GM12878 (cell line): ENCODE data around the gene TTLL8. TPM values are rescaled to one million over a fixed set of nuclear protein-coding genes. Genes with fewer than 3 reads are reported as not detected.

Source experiments
- ATAC-seq: fragments of 200-7000 bp; cut with Tn5 transposase; 3 replicates; pipeline ENCODE4 v1.9.1; 2020; ENCODE audit warnings: mild to moderate bottlenecking, moderate library complexity
- BruUV-seq: library from RNA; stranded (reverse); fragments of 400-500 nt; replicated peaks from 2 replicates; lab custom pipeline; 2021; lab: Mats Ljungman, UMichigan
- CTCF ChIA-PET: fragments of 300-600 bp; sonication (Branson Sonifier 250); formaldehyde crosslinking; extraction: SDS; loops from one replicate; lab custom pipeline; 2021; ENCODE audit warnings: inconsistent platforms; lab: Yijun Ruan, JAX
- POLR2A ChIA-PET: fragments of 350-600 bp; formaldehyde crosslinking; extraction: SDS; loops from one replicate; lab custom pipeline; 2021; ENCODE audit warnings: inconsistent platforms; lab: Charles Lee
- RAD21 ChIA-PET: fragments of 300-600 bp; sonication (Branson Sonifier 250); formaldehyde crosslinking; loops from one replicate; lab custom pipeline; 2023; ENCODE audit warnings: antibody characterized with exemption; ENCODE audit not compliant: unreplicated experiment; lab: Charles Lee
- SMC1A ChIA-PET: fragments of 300-600 bp; sonication (Branson Sonifier 250); formaldehyde crosslinking; loops from one replicate; lab custom pipeline; 2023; ENCODE audit not compliant: unreplicated experiment, uncharacterized antibody; lab: Charles Lee
- DNase-seq: peaks from one replicate; pipeline ENCODE4 v3.0.0-alpha.2; 2011; ENCODE audit warnings: low read depth, low spot score
- FAIRE-seq: peaks from 3 replicates; lab custom pipeline; 2011; peaks lifted over from hg19 to GRCh38; lab: Jason Lieb, UNC
- H2AFZ ChIP-seq: 2 replicates; pipeline ENCODE4 v1.6.0; 2011; ENCODE audit warnings: low read depth, low read length, control low read depth; ENCODE audit not compliant: control insufficient read depth
- H3K27ac ChIP-seq: 2 replicates; pipeline ENCODE4 v1.5.1; 2011; ENCODE audit warnings: control low read depth; ENCODE audit not compliant: control insufficient read depth, insufficient read depth
- H3K27me3 ChIP-seq, 2 experiments: replicated peaks in 1 of 2; 2 replicates each; pipeline versions ENCODE4 v1.6.0 to v1.6.1; 2011; ENCODE audit warnings: low read length in 1 of 2; ENCODE audit not compliant: control insufficient read depth in 2 of 2, insufficient read depth in 2 of 2
- H3K36me3 ChIP-seq, 2 experiments: 2 replicates each; pipeline ENCODE4 v1.5.1; 2011; ENCODE audit warnings: low read length in 1 of 2; ENCODE audit not compliant: control insufficient read depth in 2 of 2, insufficient read depth in 2 of 2
- H3K4me1 ChIP-seq: 2 replicates; pipeline ENCODE4 v1.6.1; 2011; ENCODE audit warnings: mild to moderate bottlenecking, low read length, moderate library complexity, mixed read lengths; ENCODE audit not compliant: control insufficient read depth, insufficient read depth
- H3K4me2 ChIP-seq: 2 replicates; pipeline ENCODE4 v1.6.0; 2011; ENCODE audit warnings: control low read depth; ENCODE audit not compliant: control insufficient read depth, insufficient read depth
- H3K4me3 ChIP-seq: fragments of 200-600 bp; sonication (generic); 2 replicates; pipeline ENCODE4 v1.5.1; 2016
- H3K79me2 ChIP-seq: 2 replicates; pipeline ENCODE4 v1.6.0; 2011; ENCODE audit warnings: low read length; ENCODE audit not compliant: control insufficient read depth, insufficient read depth
- H3K9ac ChIP-seq: 2 replicates; pipeline ENCODE4 v1.8.0; 2011; ENCODE audit warnings: low read length, control low read depth, mixed read lengths; ENCODE audit not compliant: control insufficient read depth, insufficient read depth
- H3K9me3 ChIP-seq: replicated peaks from 3 replicates; pipeline ENCODE4 v1.5.1; 2011; ENCODE audit warnings: mild to moderate bottlenecking, low read length; ENCODE audit not compliant: control insufficient read depth, insufficient read depth
- H4K20me1 ChIP-seq: 2 replicates; pipeline ENCODE4 v1.6.0; 2011; ENCODE audit not compliant: control insufficient read depth, insufficient read depth
- POLR2A ChIP-seq: IDR thresholded peaks from 2 replicates; pipeline ENCODE4 v1.6.1; 2011; ENCODE audit warnings: low read depth, mild to moderate bottlenecking, low read length
- POLR2AphosphoS5 ChIP-seq: IDR thresholded peaks from 2 replicates; pipeline ENCODE4 v1.6.1; 2011; ENCODE audit warnings: mild to moderate bottlenecking, low read length, inconsistent platforms
- WGBS: methylation state at CpG from one replicate; pipeline ENCODE4 v1.1.6; 2016; ENCODE audit warnings: low lambda C conversion rate; ENCODE audit not compliant: insufficient replicate concordance, insufficient coverage; ENCODE audit errors: missing lambda C conversion rate; 5-methylcytosine and 5-hydroxymethylcytosine counted together
- in situ Hi-C: fragments of 300-500 bp; cut with MboI; formaldehyde crosslinking; loops from 9 replicates; pipeline ENCODE4 v1.14.3; 2018; ENCODE audit warnings: mixed read lengths
- intact Hi-C: fragments of 100-400 bp; cut with micrococcal nuclease; formaldehyde crosslinking; loops from one replicate; pipeline ENCODE4 v1.14.2; 2022; ENCODE audit not compliant: unreplicated experiment
- polyA plus RNA-seq, 11 experiments: library from polyadenylated mRNA; depleted of rRNA in 4 of 11; unstranded in 6 of 11; stranded (reverse) in 5 of 11; fragments of >200 nt; fragmentation: Nextera tagmentation in 4 of 11; fragmentation: Illumina TruSeq in 1 of 11; extraction: Ambion mirVana in 4 of 11; extraction: Trizol in 1 of 11; gene quantifications; 1 replicate in 1 of 11; 2 replicates in 10 of 11; pipeline versions ENCODE4 v1.2.1 to v1.2.3, GENCODE V29; 2011 to 2016; ENCODE audit warnings: inconsistent platforms in 2 of 11, missing spikeins in 2 of 11, low read depth in 1 of 11
- total RNA-seq, 4 experiments: library from RNA; depleted of rRNA in 3 of 4; stranded (reverse); fragments of >200 nt in 3 of 4; fragmentation: Illumina TruSeq in 1 of 4; extraction: Trizol in 1 of 4; gene quantifications; 2 replicates each; pipeline versions ENCODE4 v1.2.1 to v1.2.3, GENCODE V29; 2013 to 2021
- TF ChIP-seq, protein P1 (sequence below): fragments of 450-650 bp; IDR thresholded peaks from 2 replicates; pipeline ENCODE4 v1.6.1; 2017; ENCODE audit warnings: borderline replicate concordance

The TTLL8 gene
- total and polyA plus RNA-seq, 10 of the 15 experiments (the other 5 are each of a cell fraction or from before 2014, with no cell fraction given), result not detected

DNA sequence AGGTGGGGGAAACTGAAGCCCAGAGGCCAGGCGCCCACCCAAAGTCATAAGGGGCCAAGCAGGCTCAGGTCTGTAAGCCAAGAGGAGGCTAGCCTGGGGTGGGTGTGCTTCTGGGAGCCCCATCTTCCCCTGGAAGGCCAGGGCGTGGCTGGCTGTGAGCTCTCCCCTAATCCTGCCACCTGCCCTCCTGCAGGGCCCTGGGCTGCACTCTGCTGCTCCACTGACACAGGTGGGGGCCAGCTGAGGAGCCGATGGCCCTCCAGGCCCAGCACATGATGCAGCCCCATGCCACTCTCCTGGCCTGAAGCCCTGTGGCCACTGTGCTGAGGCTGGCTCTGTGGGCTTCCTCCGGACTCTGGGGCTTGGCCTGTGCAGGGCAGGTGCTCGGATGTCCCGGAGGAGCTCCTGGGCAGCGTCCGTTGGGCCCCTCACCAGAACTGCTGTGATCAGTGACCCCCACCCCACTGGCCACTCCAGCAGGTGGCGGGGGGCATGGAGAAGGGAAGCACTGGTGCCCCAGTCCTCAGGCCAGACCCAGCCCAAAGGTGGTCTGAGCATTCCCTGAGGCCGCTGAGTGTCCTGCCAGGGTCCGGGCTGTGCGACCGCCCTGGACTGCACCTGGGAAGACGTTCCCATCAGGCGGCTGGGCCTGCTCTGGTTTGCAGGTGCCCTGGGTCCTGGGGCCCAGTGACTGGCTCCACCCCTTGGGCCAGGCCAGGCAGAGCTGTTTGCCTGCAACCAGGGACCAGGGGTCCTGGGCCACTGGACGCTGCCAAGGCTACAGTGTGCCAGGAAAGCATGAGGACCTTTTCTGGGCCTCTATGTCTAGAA, 89.1 kb downstream of the TTLL8 start:
- 91% methylated on average over 15 of the region's 16 CpGs for WGBS
- no peak overlapping the region for H3K27ac ChIP-seq
- intact Hi-C loops (no loop called here), in situ Hi-C loops (loop anchor here (10.0 kb wide), 1 partner anchor 566 kb away; the partner anchor contains the start of gene TYMP)
- CTCF ChIA-PET, result interaction anchor here (2.6 kb wide), 1 partner anchor 38 kb away, joined by 15 read pairs; no protein-coding TSS in a partner anchor
- SMC1A ChIA-PET, result no interaction called here
- no peak overlapping the region for H2AFZ ChIP-seq
- RAD21 ChIA-PET, result interaction anchor here (1.5 to 1.6 kb wide), 2 partner anchors 38 to 202 kb away, joined by 4 to 6 read pairs; no protein-coding TSS in a partner anchor
- 0 out of 2 replicates have a peak, but pooled peaks cover 2% of the 10 kb centered on the region for H4K20me1 ChIP-seq
- POLR2A ChIA-PET, result interaction anchor here (0.5 kb wide), 1 partner anchor 9 kb away, joined by 3 read pairs; the partner anchor contains the start of gene PIM3
- H3K36me3 ChIP-seq, result peaks cover 8 to 9% of the 10 kb centered on the region in 2 experiments; a peak in 3 of 4 replicates
- H3K4me1 ChIP-seq, result peaks cover 37% of the 10 kb centered on the region
- no peak overlapping the region for H3K9ac ChIP-seq
- TF ChIP-seq POLR2AphosphoS5 (peak; percentile 25; the same call in 1 of the 2 replicates), POLR2A (peak; percentile 55)
- TF ChIP-seq, protein P1, sequence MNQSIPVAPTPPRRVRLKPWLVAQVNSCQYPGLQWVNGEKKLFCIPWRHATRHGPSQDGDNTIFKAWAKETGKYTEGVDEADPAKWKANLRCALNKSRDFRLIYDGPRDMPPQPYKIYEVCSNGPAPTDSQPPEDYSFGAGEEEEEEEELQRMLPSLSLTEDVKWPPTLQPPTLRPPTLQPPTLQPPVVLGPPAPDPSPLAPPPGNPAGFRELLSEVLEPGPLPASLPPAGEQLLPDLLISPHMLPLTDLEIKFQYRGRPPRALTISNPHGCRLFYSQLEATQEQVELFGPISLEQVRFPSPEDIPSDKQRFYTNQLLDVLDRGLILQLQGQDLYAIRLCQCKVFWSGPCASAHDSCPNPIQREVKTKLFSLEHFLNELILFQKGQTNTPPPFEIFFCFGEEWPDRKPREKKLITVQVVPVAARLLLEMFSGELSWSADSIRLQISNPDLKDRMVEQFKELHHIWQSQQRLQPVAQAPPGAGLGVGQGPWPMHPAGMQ, result no peak
- no peak overlapping the region for H3K4me2 ChIP-seq
- DNase-seq (no peak), ATAC-seq (no peak), FAIRE-seq (no peak)
- no peaks in the 10 kb centered on the region for H3K27me3 ChIP-seq
- H3K79me2 ChIP-seq, result peaks cover 22% of the 10 kb centered on the region
- BruUV-seq, result no TSS peak
- H3K4me3 ChIP-seq, result no peak overlapping the region
- no peaks in the 10 kb centered on the region for H3K9me3 ChIP-seq

Other genes starting within 250 kb of the TTLL8 start
Only the 7 nearest of the 16 such genes appear.
- gene CRELD2, start 139.7 kb downstream of the TTLL8 start, total RNA-seq (2014; rRNA removed), result 37.9 and 49.5 TPM in 2 replicates
- gene CRELD2, start 139.7 kb downstream of the TTLL8 start, total RNA-seq (2014; rRNA removed; fragmentation: Illumina TruSeq; extraction: Trizol), result 16.1 and 16.5 TPM in 2 replicates
- gene CRELD2, start 139.7 kb downstream of the TTLL8 start, total RNA-seq (2021), result 40.6 and 48.1 TPM in 2 replicates
- 8.4 and 14.0 TPM in 2 replicates for gene CRELD2, start 139.7 kb downstream of the TTLL8 start, polyA plus RNA-seq (2011; rRNA removed)
- 3.2 and 11.9 TPM in 2 replicates for gene CRELD2, start 139.7 kb downstream of the TTLL8 start, polyA plus RNA-seq (2014; fragmentation: Illumina TruSeq; extraction: Trizol)
- gene CRELD2, start 139.7 kb downstream of the TTLL8 start, polyA plus RNA-seq (2014; fragmentation: Nextera tagmentation; extraction: Ambion mirVana), result 10 to 100 TPM in 1 of 2 experiments, 1 to 10 TPM in 1; 9.4 to 15.0 TPM
- 35.7 and 45.0 TPM in 2 replicates for gene CRELD2, start 139.7 kb downstream of the TTLL8 start, polyA plus RNA-seq (2014; rRNA removed)
- 100 to 1,000 TPM in 1 of 2 experiments, 10 to 100 TPM in 1; 97.0 to 111 TPM for gene CRELD2, start 139.7 kb downstream of the TTLL8 start, polyA plus RNA-seq (2016; fragmentation: Nextera tagmentation; extraction: Ambion mirVana)
- 44.7 and 51.8 TPM in 2 replicates for gene PIM3, start 97.5 kb downstream of the TTLL8 start, total RNA-seq (2014; rRNA removed)
- gene PIM3, start 97.5 kb downstream of the TTLL8 start, total RNA-seq (2014; rRNA removed; fragmentation: Illumina TruSeq; extraction: Trizol), result 11.0 and 11.9 TPM in 2 replicates
- 59.5 and 60.8 TPM in 2 replicates for gene PIM3, start 97.5 kb downstream of the TTLL8 start, total RNA-seq (2021)
- gene PIM3, start 97.5 kb downstream of the TTLL8 start, polyA plus RNA-seq (2011; rRNA removed), result 8.6 and 12.4 TPM in 2 replicates
- 2.2 and 6.2 TPM in 2 replicates for gene PIM3, start 97.5 kb downstream of the TTLL8 start, polyA plus RNA-seq (2014; fragmentation: Illumina TruSeq; extraction: Trizol)
- 1 to 10 TPM in 1 of 2 experiments, under 1 TPM in 1; 0.31 to 1.5 TPM for gene PIM3, start 97.5 kb downstream of the TTLL8 start, polyA plus RNA-seq (2014; fragmentation: Nextera tagmentation; extraction: Ambion mirVana)
- gene PIM3, start 97.5 kb downstream of the TTLL8 start, polyA plus RNA-seq (2014; rRNA removed), result 57.0 and 57.8 TPM in 2 replicates
- gene PIM3, start 97.5 kb downstream of the TTLL8 start, polyA plus RNA-seq (2016; fragmentation: Nextera tagmentation; extraction: Ambion mirVana), result 10 to 100 TPM; 12.4 to 34.3 TPM
- not detected in 2 replicates for gene IL17REL, start 45.5 kb downstream of the TTLL8 start, total RNA-seq (2014; rRNA removed)
- not detected in 2 replicates for gene IL17REL, start 45.5 kb downstream of the TTLL8 start, total RNA-seq (2014; rRNA removed; fragmentation: Illumina TruSeq; extraction: Trizol)
- gene IL17REL, start 45.5 kb downstream of the TTLL8 start, total RNA-seq (2021), result not detected in 2 replicates
- 0.03 TPM in 1 of 2 replicates, not detected in the other for gene IL17REL, start 45.5 kb downstream of the TTLL8 start, polyA plus RNA-seq (2011; rRNA removed)
- not detected in 2 replicates for gene IL17REL, start 45.5 kb downstream of the TTLL8 start, polyA plus RNA-seq (2014; fragmentation: Illumina TruSeq; extraction: Trizol)
- gene IL17REL, start 45.5 kb downstream of the TTLL8 start, polyA plus RNA-seq (2014; fragmentation: Nextera tagmentation; extraction: Ambion mirVana), result not detected
- 0.06 TPM in 1 of 2 replicates, not detected in the other for gene IL17REL, start 45.5 kb downstream of the TTLL8 start, polyA plus RNA-seq (2014; rRNA removed)
- not detected for gene IL17REL, start 45.5 kb downstream of the TTLL8 start, polyA plus RNA-seq (2016; fragmentation: Nextera tagmentation; extraction: Ambion mirVana)
- gene MLC1, start 27.1 kb upstream of the TTLL8 start, total RNA-seq (2014; rRNA removed), result not detected in 2 replicates
- gene MLC1, start 27.1 kb upstream of the TTLL8 start, total RNA-seq (2014; rRNA removed; fragmentation: Illumina TruSeq; extraction: Trizol), result not detected in 2 replicates
- not detected in 2 replicates for gene MLC1, start 27.1 kb upstream of the TTLL8 start, total RNA-seq (2021)
- gene MLC1, start 27.1 kb upstream of the TTLL8 start, polyA plus RNA-seq (2011; rRNA removed), result 0.07 TPM in 1 of 2 replicates, not detected in the other
- 0.03 TPM in 1 of 2 replicates, not detected in the other for gene MLC1, start 27.1 kb upstream of the TTLL8 start, polyA plus RNA-seq (2014; fragmentation: Illumina TruSeq; extraction: Trizol)
- not detected for gene MLC1, start 27.1 kb upstream of the TTLL8 start, polyA plus RNA-seq (2014; fragmentation: Nextera tagmentation; extraction: Ambion mirVana)
- not detected in 2 replicates for gene MLC1, start 27.1 kb upstream of the TTLL8 start, polyA plus RNA-seq (2014; rRNA removed)
- gene MLC1, start 27.1 kb upstream of the TTLL8 start, polyA plus RNA-seq (2016; fragmentation: Nextera tagmentation; extraction: Ambion mirVana), result under 1 TPM in 1 of 2 experiments, not detected in 1; 0.15 TPM
- not detected in 2 replicates for gene MOV10L1, start 31.7 kb upstream of the TTLL8 start, total RNA-seq (2014; rRNA removed)
- not detected in 2 replicates for gene MOV10L1, start 31.7 kb upstream of the TTLL8 start, total RNA-seq (2014; rRNA removed; fragmentation: Illumina TruSeq; extraction: Trizol)
- gene MOV10L1, start 31.7 kb upstream of the TTLL8 start, total RNA-seq (2021), result not detected in 2 replicates
- not detected in 2 replicates for gene MOV10L1, start 31.7 kb upstream of the TTLL8 start, polyA plus RNA-seq (2011; rRNA removed)
- gene MOV10L1, start 31.7 kb upstream of the TTLL8 start, polyA plus RNA-seq (2014; fragmentation: Illumina TruSeq; extraction: Trizol), result not detected in 2 replicates
- not detected for gene MOV10L1, start 31.7 kb upstream of the TTLL8 start, polyA plus RNA-seq (2014; fragmentation: Nextera tagmentation; extraction: Ambion mirVana)
- 0.22 TPM in 1 of 2 replicates, not detected in the other for gene MOV10L1, start 31.7 kb upstream of the TTLL8 start, polyA plus RNA-seq (2014; rRNA removed)
- gene MOV10L1, start 31.7 kb upstream of the TTLL8 start, polyA plus RNA-seq (2016; fragmentation: Nextera tagmentation; extraction: Ambion mirVana), result not detected
- 0.17 TPM in 1 of 2 replicates, not detected in the other for gene PANX2, start 112.4 kb upstream of the TTLL8 start, total RNA-seq (2014; rRNA removed)
- gene PANX2, start 112.4 kb upstream of the TTLL8 start, total RNA-seq (2014; rRNA removed; fragmentation: Illumina TruSeq; extraction: Trizol), result 0.04 TPM in 1 of 2 replicates, not detected in the other
- gene PANX2, start 112.4 kb upstream of the TTLL8 start, total RNA-seq (2021), result 0.32 and 0.44 TPM in 2 replicates
- 0.04 TPM in 1 of 2 replicates, not detected in the other for gene PANX2, start 112.4 kb upstream of the TTLL8 start, polyA plus RNA-seq (2011; rRNA removed)
- gene PANX2, start 112.4 kb upstream of the TTLL8 start, polyA plus RNA-seq (2014; fragmentation: Illumina TruSeq; extraction: Trizol), result not detected in 2 replicates
- gene PANX2, start 112.4 kb upstream of the TTLL8 start, polyA plus RNA-seq (2014; fragmentation: Nextera tagmentation; extraction: Ambion mirVana), result not detected
- 0.19 and 0.37 TPM in 2 replicates for gene PANX2, start 112.4 kb upstream of the TTLL8 start, polyA plus RNA-seq (2014; rRNA removed)
- not detected for gene PANX2, start 112.4 kb upstream of the TTLL8 start, polyA plus RNA-seq (2016; fragmentation: Nextera tagmentation; extraction: Ambion mirVana)
- 60.8 and 83.1 TPM in 2 replicates for gene TRABD, start 127.6 kb upstream of the TTLL8 start, total RNA-seq (2014; rRNA removed)
- gene TRABD, start 127.6 kb upstream of the TTLL8 start, total RNA-seq (2014; rRNA removed; fragmentation: Illumina TruSeq; extraction: Trizol), result 15.6 and 18.4 TPM in 2 replicates
- gene TRABD, start 127.6 kb upstream of the TTLL8 start, total RNA-seq (2021), result 111 and 116 TPM in 2 replicates
- gene TRABD, start 127.6 kb upstream of the TTLL8 start, polyA plus RNA-seq (2011; rRNA removed), result 15.5 and 33.0 TPM in 2 replicates
- gene TRABD, start 127.6 kb upstream of the TTLL8 start, polyA plus RNA-seq (2014; fragmentation: Illumina TruSeq; extraction: Trizol), result 0.93 and 9.0 TPM in 2 replicates
- 1 to 10 TPM in 1 of 2 experiments, under 1 TPM in 1; 0.43 to 2.2 TPM for gene TRABD, start 127.6 kb upstream of the TTLL8 start, polyA plus RNA-seq (2014; fragmentation: Nextera tagmentation; extraction: Ambion mirVana)
- 106 and 125 TPM in 2 replicates for gene TRABD, start 127.6 kb upstream of the TTLL8 start, polyA plus RNA-seq (2014; rRNA removed)
- 100 to 1,000 TPM in 1 of 2 experiments, 10 to 100 TPM in 1; 93.4 to 109 TPM for gene TRABD, start 127.6 kb upstream of the TTLL8 start, polyA plus RNA-seq (2016; fragmentation: Nextera tagmentation; extraction: Ambion mirVana)